ENCODE data around the gene COL3A1.
A peak's percentile ranks its signal among the peaks of the same experiment; 100 is the strongest.

The COL3A1 gene

GRCh38 chr2:189014449-189015138 is 40.4 kb downstream of the COL3A1 start:
- TF ChIP-seq CTCF (IDR thresholded peaks at IDR 0.05; ENCODE audit: low read length, missing control alignments): no peak
- peak; percentile 52 for DNase-seq (ENCODE audit: low read depth)
- no peak overlapping the region for H3K4me3 ChIP-seq (replicated peaks; ENCODE audit: low read depth, low read length)

GRCh38 chr2:189015359-189015758 is 41.2 kb downstream of the COL3A1 start:
- TF ChIP-seq CTCF (IDR thresholded peaks at IDR 0.05; ENCODE audit: low read length, missing control alignments): no peak
- H3K4me3 ChIP-seq (replicated peaks; ENCODE audit: low read depth, low read length): no peak overlapping the region
- DNase-seq (ENCODE audit: low read depth): peak; percentile 27

GRCh38 chr2:189016311-189016861 is 42.2 kb downstream of the COL3A1 start:
- no peak overlapping the region for H3K4me3 ChIP-seq (replicated peaks; ENCODE audit: low read depth, low read length)
- DNase-seq (ENCODE audit: low read depth): peak; percentile 41
- no peak for TF ChIP-seq CTCF (IDR thresholded peaks at IDR 0.05; ENCODE audit: low read length, missing control alignments)

GRCh38 chr2:189018631-189019030 is 44.5 kb downstream of the COL3A1 start:
- no peak for TF ChIP-seq CTCF (IDR thresholded peaks at IDR 0.05; ENCODE audit: low read length, missing control alignments)
- H3K4me3 ChIP-seq (replicated peaks; ENCODE audit: low read depth, low read length): no peak overlapping the region
- DNase-seq (ENCODE audit: low read depth): peak; percentile 39

- no peak for TF ChIP-seq CTCF (IDR thresholded peaks at IDR 0.05; ENCODE audit: low read length, missing control alignments)
- no peak for DNase-seq (ENCODE audit: low read depth)
- no peak overlapping the region for H3K4me3 ChIP-seq (replicated peaks; ENCODE audit: low read depth, low read length)
Measured at GRCh38 chr2:189020179-189020578, 46.0 kb downstream of the COL3A1 start.

- TF ChIP-seq CTCF (IDR thresholded peaks at IDR 0.05; ENCODE audit: low read length, missing control alignments): no peak
Measured at GRCh38 chr2:189022053-189022481, 47.9 kb downstream of the COL3A1 start.

GRCh38 chr2:189022492-189022891 is 48.3 kb downstream of the COL3A1 start:
- peak; percentile 68 for DNase-seq (ENCODE audit: low read depth)
- TF ChIP-seq CTCF (IDR thresholded peaks at IDR 0.05; ENCODE audit: low read length, missing control alignments): no peak
- no peak overlapping the region for H3K4me3 ChIP-seq (replicated peaks; ENCODE audit: low read depth, low read length)

More at GRCh38 chr2:189022053-189022481, 47.9 kb downstream of the COL3A1 start:
- DNase-seq (ENCODE audit: low read depth): peak; percentile 90
- no peak overlapping the region for H3K4me3 ChIP-seq (replicated peaks; ENCODE audit: low read depth, low read length)
